Measurements from ENCODE around the gene A3GALT2. TPM values are rescaled to one million over a fixed set of nuclear protein-coding genes. Genes with fewer than 3 reads are reported as not detected.

A3GALT2 gene
- total RNA-seq, 6 experiments from 2014 or later: not detected

DNA sequence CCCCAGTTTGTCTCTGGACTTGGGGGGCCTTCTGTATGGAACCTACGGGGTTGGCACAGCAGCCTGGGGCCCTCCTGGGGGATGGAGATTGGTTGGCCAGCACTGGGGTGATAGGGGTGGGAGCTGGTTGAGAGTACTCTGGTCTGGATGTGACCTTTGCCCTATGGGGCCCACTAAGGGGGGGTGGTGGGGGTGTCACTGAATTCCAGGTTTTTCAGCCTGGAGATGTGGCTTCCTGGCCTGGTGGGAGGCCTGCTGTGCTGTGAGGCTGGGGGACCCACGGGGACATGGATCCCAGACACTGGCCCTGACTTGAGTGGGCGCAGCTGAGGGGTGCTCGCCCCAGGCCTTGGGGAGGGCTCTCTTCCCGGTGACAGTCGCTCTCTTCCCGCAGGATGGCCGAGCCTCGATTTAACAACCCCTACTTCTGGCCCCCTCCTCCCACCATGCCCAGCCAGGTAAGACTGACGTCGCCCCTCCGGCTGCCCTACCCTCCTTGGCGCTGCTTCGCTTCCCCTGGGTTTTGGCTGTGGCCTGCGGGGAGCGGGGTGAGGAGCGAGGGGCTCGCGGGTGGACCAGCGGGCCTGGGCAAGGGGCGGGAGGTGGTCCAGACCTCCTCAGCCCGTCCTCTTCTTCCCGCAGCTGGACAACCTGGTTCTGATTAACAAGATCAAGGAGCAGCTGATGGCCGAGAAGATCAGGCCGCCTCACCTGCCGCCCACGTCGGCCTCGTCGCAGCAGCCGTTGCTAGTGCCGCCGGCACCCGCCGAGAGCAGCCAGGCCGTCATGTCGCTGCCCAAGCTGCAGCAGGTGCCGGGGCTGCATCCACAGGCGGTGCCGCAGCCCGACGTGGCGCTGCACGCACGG lies 45.0 kb downstream of the A3GALT2 start:
- Mint-ChIP-seq H3K4me3 (no peak overlapping the region), H3K9me3 (no peaks in the 10 kb centered on the region), H3K27ac (no peak overlapping the region), H3K27me3 (ENCODE audit: insufficient read depth) (no peaks in the 10 kb centered on the region; the same call in 1 of the 2 replicates), H3K36me3 (ENCODE audit: low read depth) (no peaks in the 10 kb centered on the region), H3K4me1 (ENCODE audit: low read depth) (no peaks in the 10 kb centered on the region)
- no peak for DNase-seq
- no peak for TF ChIP-seq CTCF (IDR thresholded peaks at IDR 0.05)

DNA sequence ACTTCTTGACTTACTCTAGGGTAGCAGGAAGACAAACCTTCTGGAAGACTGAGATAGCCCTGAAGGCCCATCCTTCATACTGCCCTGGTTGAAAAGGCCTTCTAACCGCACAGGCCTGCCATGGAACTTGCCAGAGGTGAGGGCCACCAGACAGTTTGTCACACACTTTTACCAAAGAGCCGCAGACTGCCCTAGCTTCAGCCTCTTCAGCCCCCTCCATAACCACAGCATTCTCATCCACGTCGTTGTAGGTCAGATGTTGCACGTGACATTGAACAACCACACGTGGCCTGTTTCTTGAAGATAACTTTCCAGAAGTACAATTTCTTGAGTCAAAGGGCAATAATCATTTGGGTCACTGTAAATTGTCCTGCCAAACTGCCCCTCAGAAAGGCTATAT lies 45.7 kb downstream of the A3GALT2 start:
- H3K4me1 Mint-ChIP-seq (ENCODE audit: low read depth): no peaks in the 10 kb centered on the region
- H3K4me3 Mint-ChIP-seq: no peak overlapping the region
- no peak overlapping the region for H3K27ac Mint-ChIP-seq
- H3K9me3 Mint-ChIP-seq: no peaks in the 10 kb centered on the region
- no peaks in the 10 kb centered on the region for H3K36me3 Mint-ChIP-seq (ENCODE audit: low read depth)
- TF ChIP-seq CTCF (IDR thresholded peaks at IDR 0.05): no peak
- DNase-seq: no peak
- no peaks in the 10 kb centered on the region; the same call in 1 of the 2 replicates for H3K27me3 Mint-ChIP-seq (ENCODE audit: insufficient read depth)

- no peak overlapping the region for H3K27ac Mint-ChIP-seq
- DNase-seq: no peak
- H3K4me1 Mint-ChIP-seq (ENCODE audit: low read depth): no peaks in the 10 kb centered on the region
- no peaks in the 10 kb centered on the region; the same call in 1 of the 2 replicates for H3K27me3 Mint-ChIP-seq (ENCODE audit: insufficient read depth)
- no peaks in the 10 kb centered on the region for H3K36me3 Mint-ChIP-seq (ENCODE audit: low read depth)
- no peak overlapping the region for H3K4me3 Mint-ChIP-seq
- TF ChIP-seq CTCF (IDR thresholded peaks at IDR 0.05): no peak
- no peaks in the 10 kb centered on the region for H3K9me3 Mint-ChIP-seq
These were observed 46.5 kb downstream of the A3GALT2 start for GRCh38 chr1:33274446-33274845.

DNA sequence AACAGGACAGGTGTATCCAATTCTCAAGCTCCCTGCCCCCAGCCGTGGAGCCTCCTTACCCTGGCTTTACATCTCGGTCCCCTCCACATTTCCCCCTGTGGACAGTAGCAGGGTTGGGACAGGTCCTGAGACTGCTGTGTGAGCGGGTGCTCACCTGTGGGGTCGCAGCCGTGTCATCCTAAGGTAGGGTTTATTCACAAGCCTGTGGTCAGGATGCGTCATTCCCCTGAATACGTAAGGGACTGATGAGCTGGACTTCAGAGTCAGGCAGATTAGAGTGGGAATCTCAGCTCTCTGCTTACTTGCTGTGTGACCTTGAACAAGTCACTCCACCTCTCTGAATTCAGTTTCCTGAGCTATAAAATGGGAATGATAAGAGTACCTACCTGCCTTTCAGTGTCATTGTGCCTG lies 46.9 kb downstream of the A3GALT2 start:
- no peak for TF ChIP-seq CTCF (IDR thresholded peaks at IDR 0.05)
- Mint-ChIP-seq H3K27ac (no peak overlapping the region), H3K36me3 (ENCODE audit: low read depth) (no peaks in the 10 kb centered on the region), H3K27me3 (ENCODE audit: insufficient read depth) (no peaks in the 10 kb centered on the region; the same call in 1 of the 2 replicates), H3K4me3 (no peak overlapping the region), H3K9me3 (no peaks in the 10 kb centered on the region), H3K4me1 (ENCODE audit: low read depth) (no peaks in the 10 kb centered on the region)
- DNase-seq: no peak

DNA sequence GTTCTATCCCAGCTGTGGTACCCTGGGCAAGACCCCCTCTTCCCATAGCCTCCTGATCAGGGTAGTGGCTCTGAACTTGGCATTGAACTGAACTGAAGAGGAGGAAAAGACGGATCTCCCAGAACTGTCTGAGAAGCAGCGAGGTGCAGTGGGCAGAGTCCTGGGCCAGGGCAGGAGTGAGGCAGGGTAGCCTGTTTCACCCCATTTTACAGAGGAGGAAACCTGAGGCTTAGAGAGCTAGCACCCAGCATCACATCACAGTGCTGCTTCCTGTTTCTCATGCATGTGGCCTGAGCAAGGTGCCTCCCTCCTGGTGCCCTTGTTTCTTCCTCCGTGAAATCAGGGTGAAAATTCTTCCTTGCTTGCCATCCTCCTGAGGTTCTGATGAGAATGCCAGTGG lies 47.5 kb downstream of the A3GALT2 start:
- H3K27me3 Mint-ChIP-seq (ENCODE audit: insufficient read depth): no peaks in the 10 kb centered on the region; the same call in 1 of the 2 replicates
- H3K27ac Mint-ChIP-seq: no peak overlapping the region
- H3K4me3 Mint-ChIP-seq: no peak overlapping the region
- no peak for DNase-seq
- H3K4me1 Mint-ChIP-seq (ENCODE audit: low read depth): no peaks in the 10 kb centered on the region
- H3K36me3 Mint-ChIP-seq (ENCODE audit: low read depth): no peaks in the 10 kb centered on the region
- no peak for TF ChIP-seq CTCF (IDR thresholded peaks at IDR 0.05)
- no peaks in the 10 kb centered on the region for H3K9me3 Mint-ChIP-seq
